Glomerular visceral epithelial cell (primary cell): Measurements from ENCODE around the gene KRTAP9-9.
A peak's percentile ranks its signal among the peaks of the same experiment; 100 is the strongest.
"Not testable (repeated sequence)": the region's sequence is repeated elsewhere in the genome, so short reads cannot be mapped to it uniquely, and the experiment has no call there.

ENCODE experiments used
- DNase-seq: peaks from one replicate; pipeline ENCODE4 v3.0.0-alpha.2; 2016; ENCODE audit errors: extremely low spot score

The KRTAP9-9 gene

GRCh38 chr17:41255381-41256290, at the start of gene KRTAP9-9:
Gene KRTAP9-9, plus strand, starts transcription at chr17:41255384.
- DNase-seq, result not testable (repeated sequence)

GRCh38 chr17:41211845-41212466, 43.2 kb upstream of the KRTAP9-9 start:
- DNase-seq, result peak; percentile 5

GRCh38 chr17:41212524-41213169, 42.5 kb upstream of the KRTAP9-9 start:
- no peak for DNase-seq

GRCh38 chr17:41215681-41216080, 39.5 kb upstream of the KRTAP9-9 start:
- no peak for DNase-seq

- DNase-seq, result no peak
Measured at GRCh38 chr17:41223821-41224220, 31.4 kb upstream of the KRTAP9-9 start.

GRCh38 chr17:41226051-41226450, 29.1 kb upstream of the KRTAP9-9 start:
- no peak for DNase-seq

GRCh38 chr17:41226598-41227095, 28.5 kb upstream of the KRTAP9-9 start, which contains the start of gene KRTAP9-2:
Gene KRTAP9-2, plus strand, starts transcription at chr17:41226648. Its CDS starts 7 bp downstream, at chr17:41226655.
- not testable (repeated sequence) for DNase-seq

GRCh38 chr17:41230094-41230493, 25.1 kb upstream of the KRTAP9-9 start:
- no peak for DNase-seq

GRCh38 chr17:41231731-41232130, 23.5 kb upstream of the KRTAP9-9 start:
- DNase-seq, result no peak

- not testable (repeated sequence) for DNase-seq
Measured at GRCh38 chr17:41232399-41233105, 22.6 kb upstream of the KRTAP9-9 start, which contains the start of gene KRTAP9-3. Gene KRTAP9-3, plus strand, starts transcription at chr17:41232449. Its CDS starts 53 bp downstream, at chr17:41232502.

- not testable (repeated sequence) for DNase-seq
Measured at GRCh38 chr17:41237116-41237515, 18.1 kb upstream of the KRTAP9-9 start.

- not testable (repeated sequence) for DNase-seq
Measured at GRCh38 chr17:41237949-41238437, 17.2 kb upstream of the KRTAP9-9 start, which contains the start of gene KRTAP9-8. Gene KRTAP9-8, plus strand, starts transcription at chr17:41237999. Its CDS starts 53 bp downstream, at chr17:41238052.

- DNase-seq, result not testable (repeated sequence)
Measured at GRCh38 chr17:41246995-41247787, 8.0 kb upstream of the KRTAP9-9 start.

GRCh38 chr17:41249637-41250240, 5.4 kb upstream of the KRTAP9-9 start, which contains the start of gene KRTAP9-4:
Gene KRTAP9-4, plus strand, starts transcription at chr17:41249687. Its CDS starts 34 bp downstream, at chr17:41249721.
- DNase-seq, result not testable (repeated sequence)

GRCh38 chr17:41251261-41251660, 3.9 kb upstream of the KRTAP9-9 start:
- DNase-seq, result no peak

GRCh38 chr17:41254861-41255260, 323 bp upstream of the KRTAP9-9 start:
- no peak for DNase-seq

GRCh38 chr17:41256291-41256685, 1.1 kb downstream of the KRTAP9-9 start:
- no peak for DNase-seq

GRCh38 chr17:41258406-41258805, 3.2 kb downstream of the KRTAP9-9 start:
- no peak for DNase-seq

- no peak for DNase-seq
Measured at GRCh38 chr17:41263212-41263611, 8.0 kb downstream of the KRTAP9-9 start.

- no peak for DNase-seq
Measured at GRCh38 chr17:41264599-41264998, 9.4 kb downstream of the KRTAP9-9 start.
